IMR-90 (cell line): Measurements from ENCODE around the gene SLC25A11. TPM values are rescaled to one million over a fixed set of nuclear protein-coding genes. Genes with fewer than 3 reads are reported as not detected.

Experiments
- ATAC-seq: fragments of 200-7000 bp; cut with Tn5 transposase; 2 replicates; pipeline ENCODE4 v1.9.1; 2020; ENCODE audit warnings: low read depth, mild to moderate bottlenecking, moderate library complexity
- BruUV-seq: library from RNA; stranded (reverse); fragments of 400-500 nt; replicated peaks from 2 replicates; lab custom pipeline; 2021; lab: Mats Ljungman, UMichigan
- CTCF ChIA-PET: fragments of 300-600 bp; formaldehyde crosslinking; extraction: SDS; loops from one replicate; lab custom pipeline; 2021; ENCODE audit warnings: antibody characterized with exemption; lab: Yijun Ruan, JAX
- POLR2A ChIA-PET: fragments of 300-600 bp; sonication (Branson Sonifier 250); formaldehyde crosslinking; loops from one replicate; lab custom pipeline; 2022; ENCODE audit warnings: antibody characterized with exemption; ENCODE audit not compliant: unreplicated experiment; lab: Charles Lee
- DNase-seq: peaks from one replicate; pipeline ENCODE4 v3.0.0; 2013
- H2AFZ ChIP-seq: replicated peaks from 2 replicates; pipeline ENCODE3; 2013; ENCODE audit warnings: low read length, mild to moderate bottlenecking; ENCODE audit not compliant: poor library complexity
- H2AK5ac ChIP-seq: 2 replicates; pipeline ENCODE4 v1.6.1; 2013; ENCODE audit warnings: low read depth, low read length, inconsistent platforms
- H2AK9ac ChIP-seq: replicated peaks from 2 replicates; pipeline ENCODE3; 2013; ENCODE audit warnings: mild to moderate bottlenecking, low read depth, low read length, moderate library complexity; ENCODE audit not compliant: poor library complexity
- H2BK120ac ChIP-seq: 2 replicates; pipeline ENCODE4 v1.6.1; 2013; ENCODE audit warnings: low read depth, low read length, inconsistent platforms
- H2BK15ac ChIP-seq: 3 replicates; pipeline ENCODE4 v1.6.1; 2013; ENCODE audit warnings: low read depth, low read length, inconsistent platforms
- H2BK20ac ChIP-seq: 2 replicates; pipeline ENCODE4 v1.6.1; 2013; ENCODE audit warnings: low read depth, mild to moderate bottlenecking, inconsistent platforms, low read length, moderate library complexity
- H2BK5ac ChIP-seq: 2 replicates; pipeline ENCODE4 v1.6.1; 2013; ENCODE audit warnings: mild to moderate bottlenecking, low read depth, low read length, inconsistent platforms; ENCODE audit not compliant: poor library complexity, severe bottlenecking
- H3K14ac ChIP-seq: replicated peaks from 2 replicates; pipeline ENCODE4 v1.6.1; 2013; ENCODE audit warnings: low read depth, low read length, inconsistent platforms
- H3K18ac ChIP-seq: 2 replicates; pipeline ENCODE4 v1.6.1; 2013; ENCODE audit warnings: low read depth, low read length, control low read depth
- H3K23ac ChIP-seq: 2 replicates; pipeline ENCODE4 v1.6.1; 2013; ENCODE audit warnings: low read depth, low read length, inconsistent platforms
- H3K27ac ChIP-seq: 2 replicates; pipeline ENCODE4 v1.5.1; 2013; ENCODE audit warnings: mild to moderate bottlenecking, control low read depth, low read length; ENCODE audit not compliant: insufficient read depth
- H3K27me3 ChIP-seq: 2 replicates; pipeline ENCODE4 v1.6.1; 2013; ENCODE audit warnings: low read length; ENCODE audit not compliant: control insufficient read depth, insufficient read depth
- H3K36me3 ChIP-seq: 2 replicates; pipeline ENCODE4 v1.6.1; 2013; ENCODE audit warnings: low read length, mixed read lengths; ENCODE audit not compliant: control insufficient read depth, insufficient read depth
- H3K4ac ChIP-seq: 2 replicates; pipeline ENCODE4 v1.6.1; 2013; ENCODE audit warnings: low read depth, low read length, inconsistent platforms
- H3K4me1 ChIP-seq: 2 replicates; pipeline ENCODE4 v1.6.1; 2013; ENCODE audit warnings: low read length, mixed read lengths; ENCODE audit not compliant: control insufficient read depth, insufficient read depth
- H3K4me2 ChIP-seq: 2 replicates; pipeline ENCODE4 v1.6.1; 2013; ENCODE audit warnings: low read depth, mild to moderate bottlenecking, control low read depth, low read length, moderate library complexity
- H3K4me3 ChIP-seq: 2 replicates; pipeline ENCODE4 v1.5.1; 2013; ENCODE audit warnings: low read depth, mild to moderate bottlenecking, control low read depth, low read length, moderate library complexity; ENCODE audit not compliant: insufficient read depth
- H3K56ac ChIP-seq: 2 replicates; pipeline ENCODE4 v1.6.1; 2013; ENCODE audit warnings: low read length, inconsistent platforms; ENCODE audit not compliant: insufficient read depth; ENCODE audit errors: extremely low read depth
- H3K79me1 ChIP-seq, 2 experiments: 2 replicates each; pipeline ENCODE4 v1.6.1; 2013; ENCODE audit warnings: low read length in 2 of 2, inconsistent platforms in 1 of 2, low read depth in 1 of 2
- H3K9ac ChIP-seq: 2 replicates; pipeline ENCODE4 v1.6.1; 2013; ENCODE audit warnings: low read depth, low read length, control low read depth
- H3K9me1 ChIP-seq: 2 replicates; pipeline ENCODE4 v1.6.1; 2013; ENCODE audit warnings: low read length, inconsistent platforms; ENCODE audit not compliant: insufficient read depth
- H3K9me3 ChIP-seq: 2 replicates; pipeline ENCODE4 v1.6.1; 2013; ENCODE audit warnings: low read length; ENCODE audit not compliant: control insufficient read depth, insufficient read depth
- H4K20me1 ChIP-seq: 2 replicates; pipeline ENCODE4 v1.6.1; 2013; ENCODE audit warnings: low read length, inconsistent platforms; ENCODE audit not compliant: insufficient read depth
- H4K5ac ChIP-seq: 2 replicates; pipeline ENCODE4 v1.6.1; 2013; ENCODE audit warnings: mild to moderate bottlenecking, low read depth, low read length, control low read depth
- H4K8ac ChIP-seq, 2 experiments: 2 replicates each; pipeline ENCODE4 v1.6.1; 2013; ENCODE audit warnings: low read depth in 2 of 2, low read length in 2 of 2, control low read depth in 1 of 2, inconsistent platforms in 1 of 2
- H4K91ac ChIP-seq: 2 replicates; pipeline ENCODE4 v1.6.1; 2013; ENCODE audit warnings: low read depth, low read length, inconsistent platforms; ENCODE audit not compliant: insufficient read depth
- BHLHE40 ChIP-seq: fragments of 150-350 bp; IDR thresholded peaks from 2 replicates; pipeline ENCODE4 v1.6.1; 2016; ENCODE audit warnings: mild to moderate bottlenecking, low read depth, low read length
- CEBPB ChIP-seq: IDR thresholded peaks from 2 replicates; pipeline ENCODE4 v1.6.1; 2012; ENCODE audit warnings: low read depth, low read length, improper control_type of control experiment
- CHD1 ChIP-seq: IDR thresholded peaks from 2 replicates; pipeline ENCODE4 v1.6.1; 2012; ENCODE audit warnings: low read depth, low read length, improper control_type of control experiment
- FOS ChIP-seq: fragments of 150-350 bp; IDR thresholded peaks from 2 replicates; pipeline ENCODE4 v1.6.1; 2016; ENCODE audit warnings: low read depth, low read length
- MAFK ChIP-seq: IDR thresholded peaks from 2 replicates; pipeline ENCODE4 v1.6.1; 2012; ENCODE audit warnings: low read depth, low read length, improper control_type of control experiment
- NFE2L2 ChIP-seq: fragments of 150-350 bp; IDR thresholded peaks from 2 replicates; pipeline ENCODE4 v1.6.1; 2016; ENCODE audit warnings: low read depth, mild to moderate bottlenecking, low read length
- RFX5 ChIP-seq: IDR thresholded peaks from 2 replicates; pipeline ENCODE4 v1.8.0; 2012; ENCODE audit warnings: low read depth, mild to moderate bottlenecking, low read length, moderate library complexity
- SMC3 ChIP-seq: fragments of 150-350 bp; IDR thresholded peaks from 2 replicates; pipeline ENCODE4 v1.6.1; 2016; ENCODE audit warnings: low read depth, mild to moderate bottlenecking, antibody characterized with exemption, low read length, moderate library complexity
- WGBS, 2 experiments: methylation state at CpG; one replicate each; pipeline versions ENCODE4 v1.1.5 to v1.1.7; 2013; ENCODE audit warnings: missing lambda C conversion rate in 2 of 2; ENCODE audit not compliant: insufficient read length in 1 of 2; ENCODE audit errors: extremely low coverage in 2 of 2; 5-methylcytosine and 5-hydroxymethylcytosine counted together
- dilution Hi-C: fragments of 300-500 bp; cut with HindIII; formaldehyde crosslinking; loops from one replicate; pipeline ENCODE4 v1.14.3; 2018; ENCODE audit warnings: low sequenced_read_pairs; ENCODE audit not compliant: unreplicated experiment
- in situ Hi-C: fragments of 300-500 bp; cut with MboI; formaldehyde crosslinking; loops from 3 replicates; pipeline ENCODE4 v1.14.3; 2019; ENCODE audit warnings: low sequenced_read_pairs, inconsistent platforms, mixed read lengths
- intact Hi-C: fragments of 100-400 bp; cut with micrococcal nuclease; formaldehyde crosslinking; loops from 2 replicates; pipeline ENCODE4 v1.10.0; 2022
- polyA plus RNA-seq, 3 experiments: library from polyadenylated mRNA; depleted of rRNA; stranded (reverse); fragments of >200 nt; gene quantifications; 2 replicates each; pipeline ENCODE4 v1.2.3, GENCODE V29; 2012; ENCODE audit warnings: low replicate concordance in 1 of 3
- total RNA-seq: library from RNA; depleted of rRNA; stranded (reverse); fragments of >200 nt; gene quantifications from 2 replicates; pipeline ENCODE4 v1.2.3, GENCODE V29; 2012
- TF ChIP-seq, protein P1 (sequence below): conservative IDR thresholded peaks from 2 replicates; pipeline ENCODE4 v1.5.1; 2012; ENCODE audit warnings: mild to moderate bottlenecking, low read depth, low read length, improper control_type of control experiment

SLC25A11 gene
- total and polyA plus RNA-seq, 2 of the 4 experiments (the other 2 are of a cell fraction), result 35.0 to 62.2 TPM

DNA sequence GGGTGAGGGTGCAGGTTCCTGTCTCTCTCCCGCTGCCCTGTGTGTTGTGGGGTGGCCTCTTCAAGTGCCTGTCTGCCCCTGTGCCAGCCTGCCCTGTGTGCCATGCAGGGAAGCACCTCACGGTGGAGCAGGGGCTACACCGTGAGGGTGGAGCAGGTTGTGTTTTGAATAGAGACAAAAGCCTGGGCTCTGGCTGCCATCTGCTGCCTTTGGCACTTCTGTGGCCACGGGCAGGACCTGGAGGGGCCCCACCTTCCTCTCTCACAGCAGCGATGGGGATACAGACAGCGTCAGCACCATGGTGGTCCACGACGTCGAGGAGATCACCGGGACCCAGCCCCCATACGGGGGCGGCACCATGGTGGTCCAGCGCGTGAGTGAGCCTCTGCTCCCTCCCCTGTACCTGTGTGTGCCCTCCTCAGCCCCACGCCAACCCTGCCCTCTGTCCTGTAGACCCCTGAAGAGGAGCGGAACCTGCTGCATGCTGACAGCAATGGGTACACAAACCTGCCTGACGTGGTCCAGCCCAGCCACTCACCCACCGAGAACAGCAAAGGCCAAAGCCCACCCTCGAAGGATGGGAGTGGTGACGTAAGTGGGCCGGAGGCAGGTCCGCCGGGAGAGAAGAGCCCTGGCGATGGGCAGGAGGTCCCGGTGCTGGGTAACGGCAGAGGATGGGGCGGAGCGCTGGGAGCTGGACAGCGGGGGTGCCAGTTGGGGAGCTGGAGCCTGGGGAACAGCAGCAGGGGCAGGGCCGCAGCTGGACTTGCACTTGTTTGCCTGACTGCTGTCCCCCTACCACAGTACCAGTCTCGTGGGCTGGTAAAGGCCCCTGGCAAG, 45.9 kb downstream of the SLC25A11 start:
- Histone ChIP-seq H3K4me3 (no peak overlapping the region), H2BK5ac (no peak overlapping the region), H3K79me1 (no peaks in the 10 kb centered on the region), H2BK120ac (no peak overlapping the region), H2AFZ (no peak overlapping the region), H2AK9ac (no peak overlapping the region), H3K27me3 (no peaks in the 10 kb centered on the region), H2BK15ac (no peak overlapping the region), H3K14ac (no peak overlapping the region), H4K91ac (no peak overlapping the region), H2AK5ac (no peak overlapping the region), H4K8ac (no peak overlapping the region), H3K56ac (no peak overlapping the region), H3K9me1 (no peaks in the 10 kb centered on the region), H3K9ac (no peak overlapping the region), H3K4ac (no peak overlapping the region), H3K9me3 (no peaks in the 10 kb centered on the region), H4K20me1 (peaks cover 6% of the 10 kb centered on the region; the same call in 1 of the 2 replicates), H3K18ac (no peak overlapping the region), H3K23ac (no peak overlapping the region), H4K5ac (no peak overlapping the region), H2BK20ac (no peak overlapping the region), H3K27ac (no peak overlapping the region), H3K4me1 (no peaks in the 10 kb centered on the region), H3K4me2 (no peak overlapping the region), H3K36me3 (peaks cover 62% of the 10 kb centered on the region)
- DNase-seq, result no peak
- TF ChIP-seq CEBPB (no peak), CHD1 (no peak), SMC3 (no peak), BHLHE40 (no peak), FOS (no peak), MAFK (no peak), RFX5 (no peak), NFE2L2 (no peak)
- TF ChIP-seq, protein P1, sequence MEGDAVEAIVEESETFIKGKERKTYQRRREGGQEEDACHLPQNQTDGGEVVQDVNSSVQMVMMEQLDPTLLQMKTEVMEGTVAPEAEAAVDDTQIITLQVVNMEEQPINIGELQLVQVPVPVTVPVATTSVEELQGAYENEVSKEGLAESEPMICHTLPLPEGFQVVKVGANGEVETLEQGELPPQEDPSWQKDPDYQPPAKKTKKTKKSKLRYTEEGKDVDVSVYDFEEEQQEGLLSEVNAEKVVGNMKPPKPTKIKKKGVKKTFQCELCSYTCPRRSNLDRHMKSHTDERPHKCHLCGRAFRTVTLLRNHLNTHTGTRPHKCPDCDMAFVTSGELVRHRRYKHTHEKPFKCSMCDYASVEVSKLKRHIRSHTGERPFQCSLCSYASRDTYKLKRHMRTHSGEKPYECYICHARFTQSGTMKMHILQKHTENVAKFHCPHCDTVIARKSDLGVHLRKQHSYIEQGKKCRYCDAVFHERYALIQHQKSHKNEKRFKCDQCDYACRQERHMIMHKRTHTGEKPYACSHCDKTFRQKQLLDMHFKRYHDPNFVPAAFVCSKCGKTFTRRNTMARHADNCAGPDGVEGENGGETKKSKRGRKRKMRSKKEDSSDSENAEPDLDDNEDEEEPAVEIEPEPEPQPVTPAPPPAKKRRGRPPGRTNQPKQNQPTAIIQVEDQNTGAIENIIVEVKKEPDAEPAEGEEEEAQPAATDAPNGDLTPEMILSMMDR, result no peak
- CTCF ChIA-PET, result no interaction called here
- POLR2A ChIA-PET, result no interaction called here
- 85% methylated on average over 5 of the region's 31 CpGs; no CpG with 5 or more reads in 1 of the 2 experiments for WGBS, 2 experiments
- intact Hi-C loops, result no loop called here
- dilution Hi-C loops, result no loop called here
- in situ Hi-C loops, result no loop called here
- ATAC-seq, result no peak
- no TSS peak for BruUV-seq
